ENCODE measurements around the gene OPN4.

- TF ChIP-seq CTCF (IDR thresholded peaks at IDR 0.05; ENCODE audit: low read depth, low read length) (no peak), MAX (IDR thresholded peaks at IDR 0.05; ENCODE audit: low read depth, low read length) (no peak), POLR2A (IDR thresholded peaks at IDR 0.05; ENCODE audit: extremely low read depth, insufficient read length) (no peak)
Observed at GRCh38 chr10:86632951-86633350, 21.4 kb upstream of the OPN4 start.
